Measurements from ENCODE around the gene PLAC8. TPM values are rescaled to one million over a fixed set of nuclear protein-coding genes. Genes with fewer than 3 reads are reported as not detected.
"Not testable (repeated sequence)": the region's sequence is repeated elsewhere in the genome, so short reads cannot be mapped to it uniquely, and the experiment has no call there.

PLAC8 gene
- total RNA-seq, 1 donor from 2014 or later, result 9.5 TPM

DNA sequence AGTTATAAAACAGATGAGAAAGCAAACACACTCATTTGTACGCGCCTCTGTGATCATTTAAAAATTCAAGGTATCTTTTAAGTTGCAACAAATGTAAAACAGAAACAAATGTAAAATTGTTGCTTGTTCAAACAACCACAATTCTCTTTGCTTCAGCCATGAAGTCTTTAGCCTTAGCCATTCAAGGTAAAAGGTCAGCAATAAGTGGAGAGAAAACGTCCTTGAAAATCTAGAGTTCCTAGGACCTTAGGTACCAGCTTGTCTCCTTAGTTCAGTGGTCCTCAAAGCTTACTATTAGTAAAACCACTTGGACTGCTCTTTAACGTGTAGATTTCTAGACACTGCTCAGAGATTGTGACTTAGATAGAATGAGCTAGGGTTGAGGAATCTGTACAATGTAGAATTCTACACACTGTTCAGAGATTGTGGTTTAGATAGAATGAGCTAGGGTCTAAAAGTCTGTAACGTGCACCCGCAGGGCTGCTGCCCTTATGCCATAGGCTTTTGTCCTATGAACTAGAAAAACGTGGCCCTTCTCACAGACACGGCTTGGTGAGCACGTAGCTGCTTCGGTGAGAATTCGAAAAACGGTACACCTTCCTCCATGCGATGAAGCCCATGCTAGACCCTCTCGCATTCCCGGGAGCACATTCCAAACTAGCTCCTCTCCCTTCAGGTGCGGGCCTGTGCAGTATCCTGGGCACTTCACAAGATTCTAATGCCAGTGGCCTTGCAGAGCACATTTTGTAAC, 1.7 kb downstream of the PLAC8 start:
- no peak for DNase-seq (ENCODE audit: low spot score)

- DNase-seq (ENCODE audit: low spot score), result no peak
Observed at GRCh38 chr4:83112231-83112630, 2.3 kb downstream of the PLAC8 start.

DNA sequence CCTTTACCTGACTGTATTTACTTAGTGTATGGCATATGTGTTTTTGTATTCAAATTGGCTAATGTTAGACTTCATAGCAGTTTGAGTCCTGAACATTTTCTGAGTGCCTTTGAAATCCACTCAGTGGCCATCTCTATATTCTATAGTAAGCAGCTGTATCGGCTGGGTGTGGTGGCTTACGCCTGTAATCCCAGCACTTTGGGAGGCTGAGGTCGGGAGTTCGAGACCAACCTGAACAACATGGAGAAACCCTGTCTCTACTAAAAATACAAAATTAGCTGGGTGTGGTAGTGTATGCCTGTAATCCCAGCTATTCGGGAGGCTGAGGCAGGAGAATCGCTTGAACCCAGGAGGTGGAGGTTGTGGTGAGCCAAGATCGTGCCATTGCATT, 2.8 kb downstream of the PLAC8 start:
- DNase-seq (ENCODE audit: low spot score), result not testable (repeated sequence)

GRCh38 chr4:83110970-83111750, 3.4 kb downstream of the PLAC8 start:
- no peak for DNase-seq (ENCODE audit: low spot score)

GRCh38 chr4:83110223-83110945, 4.1 kb downstream of the PLAC8 start:
- no peak for DNase-seq (ENCODE audit: low spot score)

GRCh38 chr4:83109480-83110222, 4.9 kb downstream of the PLAC8 start:
- no peak for DNase-seq (ENCODE audit: low spot score)

- DNase-seq (ENCODE audit: low spot score), result no peak
Observed at GRCh38 chr4:83108101-83108861, 6.2 kb downstream of the PLAC8 start.

GRCh38 chr4:83107631-83108030, 6.9 kb downstream of the PLAC8 start:
- no peak for DNase-seq (ENCODE audit: low spot score)

DNA sequence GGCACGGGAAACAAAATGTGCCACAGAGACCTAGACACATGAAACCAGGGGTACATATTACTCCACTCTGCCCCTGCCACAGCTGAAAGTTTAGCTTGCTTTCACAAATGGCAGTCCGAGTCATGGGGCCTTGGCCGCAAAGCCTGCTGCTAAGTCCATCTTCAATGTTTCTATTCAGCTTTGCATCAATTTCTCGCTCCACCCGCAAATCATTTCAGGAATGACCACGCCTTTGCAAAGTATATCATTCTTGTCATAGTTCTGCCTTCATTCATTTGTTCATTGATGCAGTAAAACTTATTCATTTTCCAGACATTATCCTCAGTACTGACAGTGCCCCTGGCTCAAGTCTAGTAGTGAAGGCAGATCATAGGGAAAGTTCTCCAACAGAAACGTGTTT, 9.5 kb downstream of the PLAC8 start:
- no peak for DNase-seq (ENCODE audit: low spot score)

DNA sequence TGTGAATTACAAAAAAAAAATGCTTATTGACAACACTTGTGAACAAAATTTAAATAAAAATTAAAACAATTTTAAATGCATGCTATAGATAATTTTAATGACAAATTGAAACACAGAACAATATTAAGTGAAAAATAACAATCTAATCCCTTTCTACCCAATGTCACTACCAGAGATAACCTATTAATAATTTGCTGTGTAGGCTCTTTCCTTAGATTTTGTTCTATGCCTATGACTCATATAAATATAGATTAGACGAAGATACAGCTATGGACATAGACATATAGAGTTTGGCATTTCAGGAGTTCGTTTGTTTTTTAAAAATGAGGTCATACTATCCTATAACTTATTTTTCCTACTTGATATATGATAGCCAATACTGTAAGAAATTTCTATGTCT, 18.1 kb downstream of the PLAC8 start:
- no peak for DNase-seq (ENCODE audit: low spot score)

DNA sequence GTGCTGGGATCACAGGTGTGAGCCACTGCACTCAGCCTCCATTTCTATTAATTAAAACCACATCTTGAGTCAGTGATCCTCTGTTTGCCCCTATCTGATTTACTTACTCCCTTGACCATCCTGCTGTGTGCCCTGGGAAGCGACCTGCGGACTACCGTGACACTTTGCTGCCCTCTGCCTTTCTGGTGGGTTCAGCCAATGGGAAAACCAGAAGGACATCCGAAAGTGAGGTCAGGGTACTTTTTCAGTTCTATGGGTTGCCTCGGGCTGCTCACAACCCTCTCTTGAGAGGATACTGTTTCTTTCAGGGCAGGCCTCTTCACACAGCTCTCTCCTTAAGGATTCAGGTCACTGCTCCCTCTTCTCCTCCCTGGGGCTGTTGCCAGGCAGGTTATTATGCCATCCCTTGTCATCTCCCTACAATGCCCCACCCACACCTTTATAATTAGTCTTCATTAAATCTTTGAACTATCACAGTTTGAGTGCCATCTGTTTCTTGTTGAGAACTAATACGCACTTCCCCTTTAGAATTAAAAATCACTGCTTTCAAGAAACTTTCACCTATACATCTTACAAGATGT, 21.4 kb downstream of the PLAC8 start:
- no peak for DNase-seq (ENCODE audit: low spot score)

- no peak for DNase-seq (ENCODE audit: low spot score)
Observed at GRCh38 chr4:83089410-83090157, 24.9 kb downstream of the PLAC8 start.

- DNase-seq (ENCODE audit: low spot score), result not testable (repeated sequence)
Observed at GRCh38 chr4:83084956-83085355, 29.6 kb downstream of the PLAC8 start.

DNA sequence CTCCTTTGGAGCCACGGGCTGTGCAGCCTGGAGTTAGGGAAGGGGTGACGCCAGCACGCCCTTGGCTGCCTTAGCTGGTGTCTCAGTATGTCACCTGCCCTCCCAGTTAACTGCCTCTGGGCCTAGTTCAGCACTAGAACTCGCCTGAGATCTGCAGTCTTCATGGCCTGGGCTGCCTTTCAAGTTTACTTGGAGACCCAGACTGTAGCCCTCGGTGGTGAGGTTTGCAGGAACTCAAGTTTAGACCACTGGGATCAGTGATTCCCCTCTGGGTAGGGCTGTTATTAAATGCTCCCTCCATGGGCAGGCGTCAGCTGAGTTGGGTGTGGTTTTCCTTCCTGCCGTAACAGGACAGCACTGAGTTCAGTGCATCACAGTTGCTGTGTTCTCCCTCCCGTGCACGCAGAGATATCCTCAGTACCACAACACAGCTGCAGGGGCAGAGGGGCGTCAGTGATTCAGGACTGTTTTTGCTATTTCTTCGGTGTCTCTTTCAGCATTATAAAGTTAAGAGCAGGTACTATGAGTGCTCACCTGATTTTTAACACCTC, 30.5 kb downstream of the PLAC8 start:
- DNase-seq (ENCODE audit: low spot score), result no peak

DNA sequence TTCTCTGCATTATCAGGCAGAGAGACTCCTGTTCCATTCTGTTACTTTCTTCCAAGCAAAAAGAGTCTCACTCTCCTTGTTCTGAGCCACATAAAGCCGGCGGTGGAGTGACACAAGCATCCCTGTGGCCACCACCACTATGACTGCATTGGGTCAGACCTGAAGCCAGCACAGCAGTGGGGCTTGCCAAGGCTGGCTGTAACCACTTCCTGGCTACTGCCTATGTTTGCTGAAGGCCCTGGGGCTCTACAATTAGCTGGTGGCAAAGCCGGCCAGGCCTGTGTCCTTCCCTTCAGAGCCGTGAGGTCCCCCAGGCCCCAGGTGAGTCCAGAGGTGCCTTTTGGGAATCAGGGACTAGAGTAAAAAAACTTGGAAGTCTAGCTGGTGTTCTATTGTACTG, 31.8 kb downstream of the PLAC8 start:
- DNase-seq (ENCODE audit: low spot score), result no peak

- no peak for DNase-seq (ENCODE audit: low spot score)
Observed at GRCh38 chr4:83080561-83080960, 34.0 kb downstream of the PLAC8 start.

- no peak for DNase-seq (ENCODE audit: low spot score)
Observed at GRCh38 chr4:83075311-83076095, 39.0 kb downstream of the PLAC8 start.

DNA sequence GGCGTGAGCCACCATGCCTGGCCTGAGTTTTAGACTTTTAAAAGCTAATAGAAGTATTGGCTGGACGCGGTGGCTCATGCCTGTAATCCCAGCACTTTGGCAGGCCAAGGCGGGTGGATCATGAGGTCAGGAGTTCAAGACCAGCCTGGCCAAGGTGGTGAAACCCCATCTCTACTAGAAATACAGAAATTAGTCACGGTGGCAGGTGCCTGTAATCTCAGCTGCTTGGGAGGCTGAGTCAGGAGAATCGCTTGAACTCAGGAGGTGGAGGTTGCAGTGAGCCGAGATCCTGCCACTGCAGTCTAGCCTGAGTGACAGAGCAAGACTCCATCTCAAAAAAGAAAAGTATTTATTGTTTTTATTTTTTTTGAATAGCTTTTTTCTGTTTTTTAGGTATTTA, 39.7 kb downstream of the PLAC8 start:
- DNase-seq (ENCODE audit: low spot score), result not testable (repeated sequence)
